Measurements from ENCODE around the gene KCNIP4.
A peak's percentile ranks its signal among the peaks of the same experiment; 100 is the strongest.

Gene KCNIP4

DNA sequence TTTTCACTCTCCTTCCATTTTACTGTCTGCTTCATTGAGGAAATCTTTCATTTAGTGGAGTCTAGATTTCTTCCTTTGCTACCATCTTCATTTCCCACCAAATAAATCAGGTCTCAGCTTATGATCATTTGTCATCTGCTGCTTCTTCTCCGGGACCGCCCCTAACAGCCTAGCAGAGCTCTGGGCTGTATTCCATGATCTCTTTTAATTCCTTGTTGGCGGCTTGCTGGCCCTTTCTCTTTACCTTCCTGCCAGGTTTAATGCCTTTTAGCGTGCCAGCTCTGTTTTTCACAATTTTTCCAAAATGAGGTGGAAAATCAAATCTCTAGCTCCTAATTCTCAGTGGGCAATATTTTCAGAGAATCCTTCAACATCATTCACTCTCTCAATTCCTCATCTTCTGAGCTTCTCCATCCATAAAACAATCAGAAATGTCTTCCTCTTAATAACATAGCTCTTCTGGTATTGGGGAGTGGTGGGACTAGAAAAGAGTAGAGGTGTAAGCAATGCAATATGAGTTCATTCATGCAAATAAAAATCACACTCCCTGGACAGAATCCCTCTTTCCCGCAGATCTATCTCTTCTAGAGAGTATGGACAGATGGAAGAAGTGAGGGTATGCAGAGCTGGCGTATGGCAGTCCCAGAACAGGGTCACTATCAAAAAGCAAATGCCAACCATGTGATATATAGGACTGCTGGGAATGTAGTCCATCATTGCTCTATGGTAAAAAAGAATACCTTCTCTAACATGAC, 491.3 kb downstream of the KCNIP4 start:
- DNase-seq (ENCODE audit: low spot score) = no peak

DNA sequence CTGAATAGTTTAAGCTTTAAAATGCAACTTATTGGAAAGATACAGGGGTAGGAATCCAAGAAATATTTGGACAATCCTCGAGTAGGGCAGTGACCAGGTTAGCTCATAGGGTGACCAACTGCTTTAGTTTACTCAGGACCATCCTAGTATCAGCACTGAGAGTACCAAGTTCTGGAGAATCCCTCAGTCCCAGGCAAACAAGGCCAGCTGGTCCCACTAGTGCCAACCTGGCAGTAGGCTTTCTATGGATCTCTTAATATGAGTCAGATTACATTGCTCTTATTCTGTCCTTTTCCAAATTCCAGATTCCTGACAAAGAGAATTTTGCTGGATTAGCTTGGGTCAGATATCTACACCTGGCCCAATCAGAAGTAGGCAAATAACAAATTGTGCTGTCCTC, 493.7 kb downstream of the KCNIP4 start:
- no peak for DNase-seq (ENCODE audit: low spot score)

DNA sequence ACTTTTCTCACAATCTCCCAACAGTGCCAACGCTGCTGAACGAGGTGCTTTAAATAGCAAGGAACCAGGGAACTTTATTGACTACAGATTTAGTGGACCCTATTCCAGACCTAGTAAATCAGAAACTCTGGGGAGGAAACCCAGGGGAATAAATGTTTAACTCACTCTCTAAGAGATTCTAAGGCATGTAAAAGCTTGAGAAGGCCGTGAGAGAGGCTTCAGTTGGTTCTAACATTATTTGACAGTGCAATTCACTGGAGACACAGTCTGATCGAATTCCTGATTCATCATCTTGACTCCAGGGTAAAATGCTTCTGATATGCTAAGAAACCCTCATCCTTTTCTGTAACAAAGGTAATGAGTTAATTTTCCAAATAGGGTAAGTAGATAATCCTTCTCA, 494.4 kb downstream of the KCNIP4 start:
- DNase-seq (ENCODE audit: low spot score) = peak; percentile 67

DNA sequence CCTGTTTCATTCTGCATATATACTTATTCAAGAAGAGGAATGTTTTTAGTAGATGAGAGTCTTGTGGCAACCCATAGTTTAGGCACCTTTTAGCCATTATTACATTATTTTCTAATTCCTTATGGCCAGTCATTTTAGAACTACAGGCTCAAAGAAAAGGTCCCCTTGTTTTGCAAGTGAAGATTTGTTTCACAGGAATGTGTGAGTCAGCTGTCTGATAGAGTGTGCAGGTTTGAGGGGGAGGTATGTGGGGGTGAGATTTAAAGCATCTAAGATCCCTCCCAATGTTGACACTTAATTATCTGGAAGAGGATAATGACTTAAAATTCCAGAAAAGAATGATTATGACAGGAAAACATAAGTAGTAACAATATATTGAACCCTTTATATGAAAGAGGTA, 495.6 kb downstream of the KCNIP4 start:
- peak; percentile 79 for DNase-seq (ENCODE audit: low spot score)

DNA sequence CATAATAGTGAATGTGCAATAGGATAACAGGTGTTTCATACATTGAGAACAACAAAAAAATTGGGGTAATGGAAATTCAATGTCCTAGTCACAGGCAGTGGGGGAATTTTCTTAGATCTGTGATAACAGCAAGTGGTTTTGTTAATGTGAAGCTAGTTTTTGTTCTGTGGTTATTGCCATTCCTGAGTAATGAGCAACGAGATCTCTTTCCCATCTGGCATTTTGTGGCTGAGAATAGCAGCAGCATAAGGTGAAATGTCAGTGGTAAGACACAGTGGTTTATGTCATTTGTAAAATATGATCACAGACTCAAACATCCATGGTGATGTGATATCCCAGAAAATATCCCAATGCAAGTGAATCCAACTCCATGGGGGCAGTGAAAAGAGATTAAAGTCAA, 497.5 kb downstream of the KCNIP4 start:
- DNase-seq (ENCODE audit: low spot score) = peak; percentile 97

DNA sequence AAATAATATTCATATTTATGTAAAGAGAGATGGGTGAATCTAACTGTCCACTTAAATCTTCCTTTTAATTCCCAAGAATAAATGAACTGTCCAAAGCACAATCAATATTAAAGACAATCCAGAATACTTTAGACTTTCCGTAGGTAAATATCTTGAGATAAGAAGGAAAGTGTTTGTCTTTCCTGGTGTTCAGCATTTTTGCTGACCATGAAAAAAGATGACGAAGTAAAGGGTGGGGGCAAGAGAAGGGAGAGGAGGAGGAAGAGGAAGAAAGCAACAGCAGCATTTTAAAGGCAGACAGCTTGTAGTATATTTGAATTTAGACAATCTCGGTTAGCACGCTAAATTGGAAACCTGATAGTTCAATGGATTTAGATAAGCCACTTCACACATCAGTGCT, 498.2 kb downstream of the KCNIP4 start:
- DNase-seq (ENCODE audit: low spot score) = peak; percentile 15

DNA sequence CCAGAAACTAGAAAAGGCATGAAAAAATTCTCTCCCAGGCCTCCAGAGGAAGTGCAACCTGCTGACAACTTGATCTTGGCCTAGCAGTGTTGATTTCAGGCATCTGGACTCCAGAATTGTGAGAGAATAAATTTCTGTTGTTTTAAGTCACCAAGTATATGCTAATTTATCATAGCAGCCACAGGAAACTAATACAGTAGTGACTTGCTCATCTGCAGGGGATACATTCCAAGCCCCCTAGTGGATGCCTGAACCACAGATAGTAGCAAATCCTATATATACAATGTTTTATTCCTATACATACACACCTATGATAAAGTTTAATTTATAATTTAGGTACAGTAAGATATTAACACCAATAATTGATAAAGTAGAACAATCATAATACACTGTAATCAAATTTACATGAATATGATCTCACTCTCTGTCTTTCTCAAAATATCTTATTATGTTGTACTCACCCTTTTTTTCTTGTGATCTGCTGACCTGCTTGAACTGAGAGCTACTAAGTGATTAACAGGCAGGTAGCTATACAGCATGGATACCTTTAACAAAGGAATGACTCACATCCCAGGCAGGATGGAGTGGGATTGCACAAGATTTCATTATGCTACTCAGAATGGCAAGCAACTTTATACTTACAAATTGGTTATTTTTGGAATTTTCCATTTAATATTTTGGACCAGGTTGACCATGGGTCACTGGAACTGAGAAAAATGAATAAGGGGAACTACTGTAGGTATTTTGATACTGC, 501.1 kb downstream of the KCNIP4 start:
- peak; percentile 87 for DNase-seq (ENCODE audit: low spot score)

DNA sequence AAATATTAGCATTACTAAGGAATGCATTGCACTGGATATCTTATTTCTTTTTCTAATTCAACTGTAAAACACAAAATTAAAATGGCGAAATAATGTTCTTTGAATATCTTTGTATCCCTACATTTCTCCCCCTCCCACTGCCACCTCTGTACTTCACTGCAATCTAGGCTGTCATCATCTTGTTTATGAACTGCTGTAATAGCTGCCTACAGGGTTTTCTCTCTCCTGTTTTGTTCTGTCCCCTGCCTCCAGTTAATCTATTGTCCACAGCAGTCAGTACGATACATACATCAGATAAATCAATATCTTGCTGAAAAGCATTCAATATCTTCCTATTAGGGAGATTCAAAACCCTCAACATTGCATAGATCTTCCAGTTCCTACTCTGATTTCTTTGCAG, 528.4 kb downstream of the KCNIP4 start:
- DNase-seq (ENCODE audit: low spot score) = no peak

DNA sequence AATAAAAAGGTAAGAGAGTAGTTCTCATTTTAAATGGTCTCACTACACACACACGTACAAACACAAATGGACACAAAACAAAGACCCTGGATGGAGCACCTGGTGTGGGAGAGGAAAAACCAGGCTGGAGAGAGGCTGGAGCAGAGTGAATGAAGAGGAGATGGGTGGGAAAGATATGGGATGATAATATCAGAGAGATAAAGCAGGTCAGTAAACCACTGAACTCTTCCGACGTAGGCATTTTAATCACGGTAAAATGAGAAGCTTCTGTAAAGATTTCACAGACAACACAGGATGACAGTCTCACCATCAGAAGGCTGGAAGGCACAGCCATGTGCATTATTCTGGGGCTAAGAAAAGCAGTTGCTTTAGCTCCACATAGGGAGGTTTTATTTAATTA, 532.8 kb downstream of the KCNIP4 start:
- DNase-seq (ENCODE audit: low spot score) = no peak

DNA sequence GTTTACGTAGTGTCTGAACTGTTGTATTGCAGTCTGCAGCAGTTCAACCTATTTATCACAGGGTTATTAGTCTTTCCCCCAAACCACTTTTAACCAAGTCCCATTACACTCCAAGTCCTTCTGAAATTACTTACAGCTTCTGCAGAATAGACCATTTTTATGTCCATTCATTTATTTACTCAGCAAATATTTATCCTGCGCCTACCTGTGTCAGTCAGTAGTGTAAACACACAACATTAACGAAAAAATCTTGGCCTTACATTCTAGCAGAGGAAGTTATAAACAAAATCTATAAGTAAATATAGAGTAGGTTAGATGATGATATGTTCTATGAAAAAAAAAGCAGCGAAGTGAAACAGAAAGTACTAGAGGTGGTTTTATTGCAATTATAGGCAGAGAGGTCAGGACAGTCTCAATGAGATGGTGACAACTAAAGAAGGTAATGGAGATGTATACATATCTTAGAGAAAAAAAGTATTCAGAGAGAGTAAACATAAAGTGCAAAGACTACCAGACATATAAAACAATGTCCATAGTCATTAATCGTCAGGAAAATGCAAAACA, 534.7 kb downstream of the KCNIP4 start:
- DNase-seq (ENCODE audit: low spot score) = no peak

DNA sequence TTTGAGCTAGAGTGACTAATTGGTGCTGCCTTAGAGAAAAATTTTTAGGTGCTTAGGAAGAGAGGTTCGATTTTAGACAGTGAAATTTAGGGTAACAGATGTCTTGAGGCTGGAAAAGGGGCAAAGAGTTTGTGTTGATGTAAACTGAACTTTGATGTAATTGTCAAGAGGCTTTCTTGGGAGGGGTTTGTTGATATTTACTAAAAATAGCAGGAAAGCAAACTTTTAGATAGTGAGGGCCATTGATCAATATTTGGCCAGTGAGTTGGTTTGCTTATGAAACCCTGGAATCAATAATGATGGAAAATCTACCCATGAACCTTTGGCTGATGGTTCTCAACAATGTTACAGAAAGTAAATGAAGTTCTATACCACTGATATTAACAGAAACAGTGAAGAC, 537.5 kb downstream of the KCNIP4 start:
- no peak for DNase-seq (ENCODE audit: low spot score)

DNA sequence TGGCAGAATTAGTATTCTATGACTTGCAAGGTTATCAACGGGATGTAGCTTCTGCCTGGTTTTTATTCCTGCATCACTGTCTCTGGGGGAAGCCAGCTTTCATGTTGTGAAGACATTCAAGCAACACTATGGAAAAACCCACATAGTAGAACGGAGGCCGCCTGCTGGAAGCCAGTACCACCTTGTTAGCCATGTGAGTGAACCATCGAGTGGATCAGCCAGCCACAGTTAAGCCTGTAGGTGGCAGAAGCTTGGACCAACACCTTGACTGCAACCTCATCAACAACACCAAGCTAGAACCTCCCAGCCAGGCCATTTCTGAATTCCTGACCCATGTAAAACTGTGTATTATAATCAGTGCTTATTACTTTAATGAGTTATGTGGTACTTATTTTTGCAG, 538.2 kb downstream of the KCNIP4 start:
- no peak for DNase-seq (ENCODE audit: low spot score)

DNA sequence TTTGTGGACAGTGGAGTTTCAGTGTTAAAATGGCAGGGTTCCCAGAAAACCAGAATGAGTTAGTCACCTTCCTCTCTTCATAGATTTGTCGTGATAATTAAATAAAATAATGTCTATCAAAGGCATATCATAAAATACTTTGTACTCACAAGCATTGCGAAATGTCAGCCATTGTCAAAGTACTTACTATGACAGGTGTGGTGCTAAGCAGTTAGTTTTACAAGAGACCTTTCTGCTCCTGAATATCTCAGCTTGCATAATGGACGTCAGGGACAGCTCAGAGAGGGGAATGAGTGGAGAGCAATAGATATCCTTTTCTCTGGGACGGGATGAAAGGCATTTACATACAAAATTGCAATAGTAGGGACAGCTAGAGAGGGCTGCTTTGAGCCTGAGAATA, 560.9 kb downstream of the KCNIP4 start:
- DNase-seq (ENCODE audit: low spot score) = no peak

DNA sequence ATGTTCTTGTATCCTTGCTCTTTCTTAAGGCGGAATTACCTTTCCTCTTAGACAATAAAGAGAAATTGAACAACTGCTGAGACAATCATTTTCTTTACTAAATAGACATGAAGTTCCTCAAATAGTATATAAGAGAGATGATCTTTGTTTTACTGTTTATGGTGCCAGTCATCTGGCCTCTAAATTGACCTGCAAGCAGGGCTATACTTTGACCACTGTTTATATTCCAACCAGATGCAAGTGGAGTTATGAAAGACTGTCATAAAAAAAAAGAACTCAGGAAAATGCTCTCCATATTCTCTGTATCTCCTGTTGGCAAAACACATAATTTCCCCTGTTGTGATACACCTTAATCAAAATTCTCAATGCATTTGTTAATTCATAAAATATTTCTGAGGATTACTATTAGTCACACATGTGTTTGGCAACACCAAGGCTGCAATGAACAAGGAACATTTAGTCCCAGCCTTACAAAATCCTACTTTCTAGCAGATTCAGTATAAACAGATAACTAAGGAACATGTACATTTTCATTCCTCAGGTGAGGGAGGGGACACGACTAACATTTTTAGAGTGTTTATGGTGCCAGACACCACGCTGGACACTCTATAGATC, 562.3 kb downstream of the KCNIP4 start:
- no peak for DNase-seq (ENCODE audit: low spot score)

DNA sequence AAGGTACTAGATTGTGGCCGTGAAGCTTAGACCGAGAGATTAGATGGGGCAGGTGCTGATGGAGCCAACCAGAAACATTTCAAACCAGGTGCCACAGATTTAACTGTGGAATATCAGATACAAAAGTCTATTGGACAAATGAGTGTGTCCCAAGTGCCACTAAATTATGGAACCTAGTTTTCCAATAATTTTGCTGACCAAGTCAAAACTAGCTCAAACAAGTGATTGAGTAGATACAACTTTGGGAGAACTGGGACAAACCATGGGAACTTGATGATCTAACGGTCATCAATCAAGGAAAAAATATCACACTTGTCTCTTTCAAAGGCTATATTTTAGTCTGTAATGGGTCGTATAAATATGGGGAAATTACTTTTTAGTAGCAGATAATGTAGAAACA, 562.9 kb downstream of the KCNIP4 start:
- DNase-seq (ENCODE audit: low spot score) = no peak

DNA sequence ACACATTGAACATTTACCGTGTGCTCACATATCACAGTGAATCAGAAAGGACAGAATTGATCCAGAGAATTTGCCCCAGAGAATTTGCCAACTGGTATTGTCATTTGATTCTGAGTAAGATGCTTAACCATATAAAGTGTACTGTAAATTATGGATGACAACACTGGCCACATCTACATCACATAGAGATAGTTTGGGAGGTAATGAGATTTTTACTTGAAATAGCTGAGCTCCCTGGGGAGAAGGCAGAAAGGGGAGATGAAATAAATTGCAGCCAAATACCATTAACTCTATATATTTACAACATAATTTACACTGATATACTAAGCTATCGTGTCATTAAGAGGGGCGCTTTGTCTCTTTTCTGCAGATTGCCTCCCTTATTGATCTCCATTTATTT, 564.0 kb downstream of the KCNIP4 start:
- DNase-seq (ENCODE audit: low spot score) = no peak

DNA sequence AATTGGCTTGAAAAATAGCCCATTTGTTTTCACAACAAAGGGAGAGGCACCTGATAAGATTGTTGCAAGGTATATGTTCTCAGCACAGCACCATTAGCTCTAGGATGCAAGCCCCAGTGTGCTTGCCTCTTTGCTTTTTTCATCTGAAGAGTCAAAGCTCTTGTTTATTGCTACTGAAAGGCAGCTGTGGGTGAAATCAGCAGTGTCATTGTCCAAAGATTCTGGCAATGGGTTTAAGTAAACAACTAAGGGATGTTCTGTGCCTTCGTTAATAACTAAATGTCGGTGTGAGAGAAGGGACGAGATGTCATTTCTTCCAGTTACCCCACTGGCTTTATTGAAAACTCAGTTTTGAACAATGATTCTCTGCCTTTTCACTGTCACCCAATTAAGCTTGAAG, 567.7 kb downstream of the KCNIP4 start:
- DNase-seq (ENCODE audit: low spot score) = no peak

DNA sequence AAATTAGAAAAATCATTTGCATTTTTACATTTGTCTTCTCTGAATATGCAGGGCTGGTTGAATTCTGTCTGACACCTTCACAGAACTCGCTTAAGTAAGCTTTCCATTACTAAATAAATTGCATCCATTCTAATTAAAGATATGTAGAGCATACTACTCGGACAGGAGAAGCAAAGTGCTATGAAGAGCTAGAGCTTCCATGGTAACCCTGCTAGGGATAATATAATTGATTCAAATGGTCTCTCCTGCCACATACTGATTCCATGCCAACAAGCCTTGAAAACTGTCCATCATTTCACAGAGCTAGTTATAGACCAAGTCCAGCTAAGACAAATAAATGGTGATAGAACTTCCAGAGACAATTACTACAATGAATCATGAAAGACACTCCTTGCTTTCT, 571.5 kb downstream of the KCNIP4 start:
- no peak for DNase-seq (ENCODE audit: low spot score)

DNA sequence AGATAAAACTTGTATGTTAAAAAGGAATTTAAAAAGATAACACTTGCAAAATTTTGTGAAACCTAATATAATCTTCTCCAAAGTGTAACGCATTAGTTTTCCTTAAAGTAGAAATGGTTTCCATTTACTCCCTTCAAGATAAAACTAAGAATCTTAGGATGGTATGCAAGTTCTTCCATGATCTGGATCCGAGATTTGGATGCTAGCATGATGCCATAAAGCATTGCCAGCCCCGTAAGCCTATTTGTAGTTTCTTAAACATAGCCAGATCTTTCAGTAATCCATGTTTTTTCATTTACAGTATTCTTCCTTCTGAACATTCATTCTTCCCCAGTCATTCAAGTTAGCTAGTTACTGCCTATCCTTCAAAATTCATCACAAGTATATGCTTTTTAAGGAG, 572.4 kb downstream of the KCNIP4 start:
- DNase-seq (ENCODE audit: low spot score) = no peak

DNA sequence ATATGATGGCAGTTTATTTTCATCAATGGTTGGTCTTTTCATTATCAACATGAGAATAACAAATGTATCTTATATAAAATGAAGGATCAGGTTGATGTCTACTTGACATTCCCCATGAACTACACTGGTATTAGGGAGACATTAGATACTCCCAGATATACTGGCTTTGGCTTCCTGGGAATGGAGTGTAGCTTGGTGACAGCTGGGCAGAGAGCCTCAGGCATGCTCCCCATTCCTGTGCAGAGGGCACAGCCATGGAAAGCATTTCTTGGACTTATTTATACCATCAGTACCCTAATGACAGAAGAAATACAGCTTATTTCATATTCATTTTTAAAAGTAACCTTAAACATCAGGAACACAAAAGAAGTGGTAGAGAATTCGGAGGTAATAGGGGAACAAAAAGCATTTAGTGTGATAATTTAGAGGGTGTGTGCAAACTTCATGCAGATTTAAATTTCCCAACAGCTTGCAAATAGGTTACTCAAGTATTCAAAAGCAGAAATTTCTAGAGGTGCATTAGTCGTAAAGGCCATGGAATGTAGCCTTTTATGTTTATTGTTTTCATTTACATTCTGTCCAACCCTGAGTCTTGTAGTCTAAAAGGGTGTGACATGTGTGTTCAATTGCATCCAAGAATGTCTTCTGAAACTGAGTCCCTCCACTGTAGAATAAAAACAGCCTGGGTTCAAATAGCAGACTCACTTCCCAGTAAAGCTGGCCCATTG, 573.8 kb downstream of the KCNIP4 start:
- DNase-seq (ENCODE audit: low spot score) = no peak

DNA sequence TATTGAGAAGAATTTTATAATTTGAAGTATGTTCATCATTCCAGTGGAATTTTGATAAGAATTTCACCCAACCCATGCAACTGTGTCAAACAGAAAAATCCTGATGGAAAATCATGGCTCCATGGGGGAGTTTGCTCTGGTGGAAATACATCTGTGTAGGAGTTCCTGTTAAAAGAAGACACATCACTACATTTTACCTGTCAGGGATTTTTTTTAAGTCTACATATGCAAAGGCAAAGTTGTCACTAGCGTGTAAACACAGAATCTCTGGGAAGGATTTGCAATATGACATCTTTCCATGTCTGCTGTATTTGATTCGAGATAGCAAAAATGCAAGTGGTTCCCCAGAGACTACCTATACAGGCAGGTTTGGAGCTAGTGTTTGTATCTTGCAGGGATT, 581.0 kb downstream of the KCNIP4 start:
- DNase-seq (ENCODE audit: low spot score) = no peak

DNA sequence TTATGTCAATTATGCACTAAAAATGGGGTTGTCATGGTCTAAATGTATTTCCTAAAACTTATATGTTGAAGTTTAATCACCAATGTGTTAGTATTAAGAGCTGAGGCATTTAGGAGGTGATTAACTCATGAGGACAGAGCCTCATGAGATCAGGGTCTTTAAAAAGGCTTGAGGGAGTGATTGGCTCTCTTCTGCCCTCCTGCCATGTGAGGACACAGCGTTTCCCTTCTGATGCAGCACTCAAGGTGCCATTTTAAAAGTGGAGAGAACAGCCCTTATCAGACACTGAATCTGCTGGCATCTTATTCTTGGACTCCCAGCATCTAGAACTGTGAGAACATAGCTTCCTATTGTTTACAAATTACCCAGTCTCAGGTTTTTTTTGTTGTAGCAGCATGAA, 581.7 kb downstream of the KCNIP4 start:
- DNase-seq (ENCODE audit: low spot score) = no peak

Measured in kidney tubule cell (primary cell).